Esophagus squamous epithelium (tissue), 4 donors: ENCODE measurements around the gene ZNF157.

ENCODE experiments used
- CTCF ChIP-seq, 6 experiments: fragments of 450-650 bp in 4 of 6; fragments of 200-600 bp in 2 of 6; sonication (generic) in 2 of 6; IDR thresholded peaks; one replicate each; pipeline ENCODE4 v1.5.1; 2016 to 2019; ENCODE audit warnings: antibody characterized with exemption in 6 of 6, mild to moderate bottlenecking in 4 of 6, moderate library complexity in 4 of 6
- POLR2A ChIP-seq, 4 donors: fragments of 450-650 bp; IDR thresholded peaks; one replicate each; pipeline ENCODE4 v1.6.1; 2017; ENCODE audit warnings: antibody characterized with exemption in 4 of 4, mild to moderate bottlenecking in 4 of 4, moderate library complexity in 3 of 4

GRCh38 chrX:47358387-47359065 is 11.9 kb upstream of the ZNF157 start:
- TF ChIP-seq CTCF (IDR thresholded peaks at IDR 0.05) = no peak
- TF ChIP-seq POLR2A (IDR thresholded peaks at IDR 0.05) = no peak
